IPS DF 4.7 (cell line): ENCODE results near the gene TAS2R20.

Experiments used
- DNase-seq: peaks from one replicate; pipeline ENCODE4 v3.0.0-alpha.2; 2013; ENCODE audit warnings: low spot score; ENCODE audit errors: extremely low read depth

TAS2R20 gene

DNA sequence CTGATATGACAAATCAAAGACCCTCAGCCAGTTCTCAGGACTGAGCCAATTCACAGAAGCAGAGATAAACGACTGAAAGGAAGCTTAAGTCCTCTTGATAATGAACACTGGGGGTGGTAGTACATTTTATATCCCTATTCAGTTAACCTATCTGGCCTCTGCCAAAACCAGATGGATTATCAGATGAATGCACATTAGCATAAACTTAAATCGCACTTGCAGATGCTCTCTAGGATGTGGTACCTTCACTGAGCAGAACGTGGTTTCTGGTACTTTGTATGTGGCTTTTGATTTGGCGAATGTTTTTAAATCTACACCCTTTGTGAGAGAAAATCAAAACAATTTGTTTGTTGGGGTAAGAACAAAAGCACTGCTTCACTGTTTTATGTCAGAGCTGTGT lies 37.9 kb downstream of the TAS2R20 start:
- DNase-seq = no peak

DNA sequence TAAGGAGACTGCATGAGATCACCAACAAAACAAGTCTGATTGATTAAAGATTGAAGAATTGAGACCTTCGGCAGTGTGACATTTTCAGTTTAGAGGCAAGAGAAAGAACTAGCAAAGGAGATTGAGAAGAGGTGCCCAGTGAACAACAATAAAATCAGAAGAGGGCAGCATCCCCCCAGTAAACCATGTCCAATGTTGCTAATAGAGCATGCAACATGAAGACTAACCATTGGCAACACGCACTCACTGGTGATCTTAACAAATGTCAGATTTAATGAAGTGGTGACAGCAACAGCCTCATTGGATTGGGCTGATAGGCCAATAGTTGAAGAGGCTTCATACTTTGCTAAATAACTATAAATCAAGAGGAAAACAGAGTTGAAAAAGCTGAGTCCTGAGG lies 38.3 kb downstream of the TAS2R20 start:
- no peak for DNase-seq

DNA sequence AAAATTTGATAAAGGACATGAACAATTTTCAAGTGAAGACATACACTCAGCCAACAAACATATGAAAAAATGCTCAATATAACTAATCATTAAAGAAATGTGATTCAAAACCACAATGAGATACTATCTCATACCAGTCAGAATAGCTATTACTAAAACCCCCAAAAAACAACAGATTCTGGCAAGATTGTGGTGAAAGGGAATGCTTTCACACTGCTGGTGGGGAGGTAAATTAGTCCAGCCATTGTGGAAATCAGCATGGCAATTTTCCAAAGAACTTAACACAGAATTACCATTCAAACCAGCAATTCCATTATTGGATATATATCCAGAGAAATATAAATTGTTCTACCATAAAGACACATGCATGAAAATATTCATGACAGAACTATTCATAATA lies 40.4 kb downstream of the TAS2R20 start:
- DNase-seq = no peak

DNA sequence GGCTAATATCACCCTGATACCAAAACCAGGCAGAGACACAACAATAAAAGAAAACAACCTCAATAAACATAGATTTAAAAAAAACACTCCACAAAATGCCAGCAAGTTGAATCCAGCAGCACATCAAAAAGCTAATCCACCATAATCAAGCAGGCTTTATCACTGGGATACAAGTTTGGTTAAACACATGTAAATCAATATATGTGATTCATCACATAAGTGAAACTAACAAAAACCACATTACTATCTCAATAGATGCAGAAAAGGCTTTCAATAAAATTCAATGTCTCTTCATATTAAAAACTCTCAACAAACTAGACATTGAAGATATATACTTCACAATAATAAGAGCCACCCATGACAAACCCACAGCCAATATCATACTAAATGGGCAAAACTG lies 42.0 kb downstream of the TAS2R20 start:
- DNase-seq = no peak

DNA sequence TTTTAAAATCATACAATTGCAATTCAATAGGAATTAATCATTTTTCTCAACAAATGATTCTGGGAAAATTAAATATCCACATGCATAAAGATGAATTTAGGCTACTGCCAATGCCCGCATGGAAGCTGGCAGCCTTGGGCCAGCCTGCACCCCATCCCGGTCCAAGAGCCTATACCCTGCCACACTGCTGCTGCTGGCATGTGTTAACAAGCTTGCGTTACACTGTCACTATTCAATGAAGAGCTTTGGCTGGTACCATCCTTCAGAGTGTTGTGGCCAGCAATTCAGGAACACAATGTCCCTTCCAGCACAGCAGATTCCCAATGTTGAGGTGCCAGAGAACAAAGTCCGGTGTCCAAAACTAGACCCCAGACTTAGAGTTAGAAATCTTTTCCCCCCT lies 45.5 kb downstream of the TAS2R20 start:
- no peak for DNase-seq
